Hepatocyte (in vitro differentiated cells): ENCODE measurements around the gene IP6K3. TPM values are rescaled to one million over a fixed set of nuclear protein-coding genes. Genes with fewer than 3 reads are reported as not detected.

ENCODE experiments used
- DNase-seq: peaks from one replicate; pipeline ENCODE4 v3.0.0-alpha.2; 2016; ENCODE audit warnings: low spot score
- H2AFZ ChIP-seq: fragments of 200-600 bp; sonication (generic); 2 replicates; pipeline ENCODE4 v1.6.0; 2016; ENCODE audit warnings: antibody characterized with exemption, mild to moderate bottlenecking
- H3K27ac ChIP-seq: fragments of 200-600 bp; sonication (generic); 2 replicates; pipeline ENCODE4 v1.5.1; 2016; ENCODE audit warnings: mild to moderate bottlenecking
- H3K27me3 ChIP-seq: fragments of 200-600 bp; sonication (generic); 2 replicates; pipeline ENCODE4 v1.6.1; 2016
- H3K36me3 ChIP-seq: fragments of 200-600 bp; sonication (generic); replicated peaks from 2 replicates; pipeline ENCODE4 v1.5.1; 2016; ENCODE audit warnings: low read depth; ENCODE audit not compliant: insufficient read depth
- H3K4me1 ChIP-seq: fragments of 200-600 bp; sonication (generic); 2 replicates; pipeline ENCODE4 v1.5.1; 2016; ENCODE audit warnings: mild to moderate bottlenecking, moderate library complexity; ENCODE audit not compliant: insufficient read depth
- H3K4me2 ChIP-seq: fragments of 200-600 bp; sonication (generic); 2 replicates; pipeline ENCODE4 v1.6.0; 2016
- H3K4me3 ChIP-seq: fragments of 200-600 bp; sonication (generic); 2 replicates; pipeline ENCODE4 v1.5.1; 2016; ENCODE audit warnings: mild to moderate bottlenecking
- H3K79me2 ChIP-seq: fragments of 200-600 bp; sonication (generic); 2 replicates; pipeline ENCODE4 v1.6.0; 2017; ENCODE audit warnings: mild to moderate bottlenecking
- H3K9me2 ChIP-seq: fragments of 200-600 bp; sonication (generic); replicated peaks from 2 replicates; pipeline ENCODE4 v1.6.0; 2017; ENCODE audit warnings: mild to moderate bottlenecking; ENCODE audit not compliant: insufficient read depth
- H3K9me3 ChIP-seq: fragments of 200-600 bp; sonication (generic); 2 replicates; pipeline ENCODE4 v1.5.1; 2016; ENCODE audit warnings: low read depth, mild to moderate bottlenecking
- H4K20me1 ChIP-seq: fragments of 200-600 bp; sonication (generic); 2 replicates; pipeline ENCODE4 v1.6.0; 2016; ENCODE audit warnings: mild to moderate bottlenecking; ENCODE audit not compliant: insufficient read depth, poor library complexity, severe bottlenecking
- EZH2 ChIP-seq: fragments of 200-600 bp; sonication (generic); IDR thresholded peaks from 2 replicates; pipeline ENCODE4 v1.6.1; 2016; ENCODE audit warnings: antibody characterized with exemption, mild to moderate bottlenecking, borderline replicate concordance
- EZH2phosphoT487 ChIP-seq: fragments of 200-600 bp; sonication (generic); IDR thresholded peaks from one replicate; pipeline ENCODE4 v1.6.1; 2018; ENCODE audit warnings: antibody characterized with exemption, mild to moderate bottlenecking, low read depth, moderate library complexity; ENCODE audit not compliant: unreplicated experiment, severe bottlenecking
- WGBS: methylation state at CpG from one replicate; pipeline ENCODE4 v1.1.6; 2016; ENCODE audit warnings: low lambda C conversion rate; ENCODE audit errors: missing lambda C conversion rate; 5-methylcytosine and 5-hydroxymethylcytosine counted together
- polyA plus RNA-seq: library from polyadenylated mRNA; unstranded; fragments of >200 nt; fragmentation: Nextera tagmentation; extraction: Ambion mirVana; gene quantifications from 2 replicates; pipeline ENCODE4 v1.2.1, GENCODE V29; 2016
- total RNA-seq: library from RNA; depleted of rRNA; stranded (reverse); fragments of >200 nt; gene quantifications from 2 replicates; pipeline ENCODE4 v1.2.3, GENCODE V29; 2014
- TF ChIP-seq, protein P1 (sequence below): fragments of 200-600 bp; sonication (generic); IDR thresholded peaks from 2 replicates; pipeline ENCODE4 v1.5.1; 2016; ENCODE audit warnings: antibody characterized with exemption, mild to moderate bottlenecking; ENCODE audit not compliant: poor library complexity

The IP6K3 gene
- total and polyA plus RNA-seq, 2 experiments from 2014 or later, result 9.5 to 25.3 TPM

DNA sequence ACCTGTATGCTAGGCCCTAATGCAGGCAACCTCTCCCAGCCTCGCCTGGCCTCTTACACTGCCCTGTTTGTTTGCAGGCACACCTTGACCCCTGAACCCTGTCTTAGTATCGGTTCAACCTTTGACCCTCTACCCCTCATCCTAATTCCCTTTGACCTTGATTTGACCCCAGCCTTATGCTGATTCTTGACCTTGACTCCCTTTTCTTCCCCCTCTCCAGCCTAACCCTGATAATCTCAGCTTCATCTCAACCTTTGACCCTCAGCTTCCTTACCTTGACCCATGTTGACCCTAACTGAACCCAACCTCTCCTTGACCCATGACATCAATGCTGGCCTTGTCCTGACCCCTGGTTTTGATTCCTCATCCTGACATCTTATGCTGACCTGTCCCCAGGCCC lies 69.0 kb downstream of the IP6K3 start:
- H3K36me3 ChIP-seq, result no peaks in the 10 kb centered on the region
- H3K4me2 ChIP-seq, result no peak overlapping the region
- H3K27ac ChIP-seq, result no peak overlapping the region
- DNase-seq, result no peak
- H3K9me2 ChIP-seq, result no peaks in the 10 kb centered on the region
- WGBS, result 100% methylated on average over 2 of the region's 2 CpGs
- H3K9me3 ChIP-seq, result no peaks in the 10 kb centered on the region
- no peaks in the 10 kb centered on the region for H3K4me1 ChIP-seq
- TF ChIP-seq, protein P1, sequence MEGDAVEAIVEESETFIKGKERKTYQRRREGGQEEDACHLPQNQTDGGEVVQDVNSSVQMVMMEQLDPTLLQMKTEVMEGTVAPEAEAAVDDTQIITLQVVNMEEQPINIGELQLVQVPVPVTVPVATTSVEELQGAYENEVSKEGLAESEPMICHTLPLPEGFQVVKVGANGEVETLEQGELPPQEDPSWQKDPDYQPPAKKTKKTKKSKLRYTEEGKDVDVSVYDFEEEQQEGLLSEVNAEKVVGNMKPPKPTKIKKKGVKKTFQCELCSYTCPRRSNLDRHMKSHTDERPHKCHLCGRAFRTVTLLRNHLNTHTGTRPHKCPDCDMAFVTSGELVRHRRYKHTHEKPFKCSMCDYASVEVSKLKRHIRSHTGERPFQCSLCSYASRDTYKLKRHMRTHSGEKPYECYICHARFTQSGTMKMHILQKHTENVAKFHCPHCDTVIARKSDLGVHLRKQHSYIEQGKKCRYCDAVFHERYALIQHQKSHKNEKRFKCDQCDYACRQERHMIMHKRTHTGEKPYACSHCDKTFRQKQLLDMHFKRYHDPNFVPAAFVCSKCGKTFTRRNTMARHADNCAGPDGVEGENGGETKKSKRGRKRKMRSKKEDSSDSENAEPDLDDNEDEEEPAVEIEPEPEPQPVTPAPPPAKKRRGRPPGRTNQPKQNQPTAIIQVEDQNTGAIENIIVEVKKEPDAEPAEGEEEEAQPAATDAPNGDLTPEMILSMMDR, result no peak
- TF ChIP-seq EZH2phosphoT487 (no peak), EZH2 (no peak)
- H3K4me3 ChIP-seq, result no peak overlapping the region
- H2AFZ ChIP-seq, result no peak overlapping the region
- H3K27me3 ChIP-seq, result no peaks in the 10 kb centered on the region
- H4K20me1 ChIP-seq, result no peaks in the 10 kb centered on the region
- H3K79me2 ChIP-seq, result no peaks in the 10 kb centered on the region

DNA sequence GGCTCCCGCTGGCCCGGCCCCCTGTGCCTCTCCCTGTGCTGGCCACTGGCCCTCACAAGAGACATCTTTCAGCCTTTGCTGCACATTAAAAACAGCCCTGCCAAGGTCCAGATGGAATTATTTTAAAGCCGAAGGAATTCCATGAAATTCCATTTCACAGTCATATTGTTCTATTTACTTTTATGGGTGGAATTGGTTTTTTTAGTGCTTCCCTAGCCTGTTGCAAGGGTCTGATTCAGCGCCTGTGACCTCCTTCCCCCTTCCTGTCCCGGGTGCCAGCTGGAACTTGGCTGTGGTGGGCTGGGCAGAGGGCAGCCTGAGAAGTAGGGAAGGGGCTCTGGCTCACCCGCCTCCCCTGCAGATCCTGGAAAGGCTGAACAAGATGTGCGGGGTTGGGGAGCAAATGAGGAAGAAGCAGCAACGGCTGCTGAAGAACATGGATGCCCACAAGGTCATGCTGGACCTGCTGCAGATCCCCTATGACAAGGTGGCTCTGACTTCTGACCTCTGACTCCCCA lies 69.5 kb downstream of the IP6K3 start:
- no peaks in the 10 kb centered on the region for H3K79me2 ChIP-seq
- H3K27me3 ChIP-seq, result no peaks in the 10 kb centered on the region
- no peak overlapping the region for H3K4me2 ChIP-seq
- H3K27ac ChIP-seq, result no peak overlapping the region
- H2AFZ ChIP-seq, result no peak overlapping the region
- H3K4me3 ChIP-seq, result no peak overlapping the region
- 67% methylated on average over 6 of the region's 8 CpGs for WGBS
- H3K4me1 ChIP-seq, result no peaks in the 10 kb centered on the region
- H3K9me3 ChIP-seq, result no peaks in the 10 kb centered on the region
- no peaks in the 10 kb centered on the region for H3K36me3 ChIP-seq
- H3K9me2 ChIP-seq, result no peaks in the 10 kb centered on the region
- TF ChIP-seq, protein P1, result no peak
- TF ChIP-seq EZH2phosphoT487, result no peak
- no peak for TF ChIP-seq EZH2
- no peak for DNase-seq
- no peaks in the 10 kb centered on the region for H4K20me1 ChIP-seq

DNA sequence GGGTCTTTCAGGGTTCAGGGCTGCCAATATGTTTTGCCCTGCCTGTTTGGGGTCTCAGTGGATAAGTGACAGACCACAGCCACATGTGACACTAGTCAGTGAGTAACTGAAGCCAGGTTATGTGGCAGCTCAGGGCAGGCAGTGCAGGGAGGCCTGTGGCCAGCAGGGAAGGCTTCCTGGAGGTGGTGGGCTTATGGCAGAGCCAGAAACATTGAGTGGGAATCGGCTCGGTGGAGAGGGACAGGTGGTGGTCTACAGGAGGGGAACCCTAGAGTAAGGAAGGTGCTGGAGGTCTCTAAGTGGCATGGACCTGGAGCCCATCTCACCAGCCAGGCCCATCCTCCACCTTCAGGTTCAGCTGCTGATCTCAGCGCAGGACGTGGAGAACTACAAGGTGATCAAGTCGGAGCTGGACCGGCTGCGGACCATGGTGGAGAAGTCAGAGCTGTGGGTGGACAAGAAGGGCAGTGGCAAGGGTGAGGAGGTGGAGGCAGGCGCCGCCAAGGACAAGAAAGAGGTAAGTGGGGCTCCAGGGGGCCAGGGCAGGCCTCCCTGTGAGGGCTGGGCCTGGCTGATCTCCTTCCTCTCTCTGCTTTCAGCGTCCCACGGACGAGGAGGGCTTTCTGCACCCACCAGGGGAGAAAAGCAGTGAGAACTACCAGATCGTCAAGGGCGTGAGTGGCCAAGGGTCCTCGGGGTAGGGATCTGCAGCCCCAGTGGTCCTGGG lies 70.1 kb downstream of the IP6K3 start:
- H3K36me3 ChIP-seq, result no peaks in the 10 kb centered on the region
- no peaks in the 10 kb centered on the region for H3K27me3 ChIP-seq
- H3K9me2 ChIP-seq, result no peaks in the 10 kb centered on the region
- no peak overlapping the region for H3K27ac ChIP-seq
- H3K4me3 ChIP-seq, result no peak overlapping the region
- TF ChIP-seq EZH2phosphoT487, result no peak
- TF ChIP-seq, protein P1, result no peak
- no peak for TF ChIP-seq EZH2
- H3K9me3 ChIP-seq, result no peaks in the 10 kb centered on the region
- H4K20me1 ChIP-seq, result no peaks in the 10 kb centered on the region
- H3K4me2 ChIP-seq, result no peak overlapping the region
- no peak overlapping the region for H2AFZ ChIP-seq
- DNase-seq, result no peak
- H3K4me1 ChIP-seq, result no peaks in the 10 kb centered on the region
- no peaks in the 10 kb centered on the region for H3K79me2 ChIP-seq
- 84% methylated on average over 15 of the region's 15 CpGs for WGBS
